Measurements from ENCODE around the gene PDE8B. TPM values are rescaled to one million over a fixed set of nuclear protein-coding genes. Genes with fewer than 3 reads are reported as not detected.

Gene PDE8B
- polyA plus RNA-seq, 1 donor (not counting 4 experiments of a cell fraction or from before 2014, with no cell fraction given): not detected

DNA sequence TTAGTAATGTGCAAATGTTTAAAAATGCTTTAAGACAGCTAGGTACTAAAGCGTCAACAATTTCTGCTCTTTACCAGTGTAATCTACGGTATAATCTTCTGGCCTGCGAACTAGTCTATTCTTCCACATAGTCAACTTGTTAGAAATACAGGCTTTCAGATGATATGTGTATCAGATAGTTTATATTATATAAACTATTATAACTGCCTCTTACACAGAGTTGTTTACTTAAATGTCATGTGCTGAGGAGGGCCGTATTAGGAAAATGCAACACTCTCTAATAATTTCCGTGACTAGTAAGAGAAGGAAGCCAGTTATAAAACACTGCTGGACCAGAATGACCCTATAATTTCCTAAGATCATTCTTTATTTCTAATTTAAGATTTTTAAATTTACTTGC is 218.0 kb downstream of the PDE8B start:
- H3K36me3 ChIP-seq (ENCODE audit: control insufficient read depth in 2 of 2, extremely low read depth in 1 of 2, insufficient read depth in 2 of 2, low read length in 2 of 2): peaks cover 7 to 8% of the 10 kb centered on the region in 2 experiments
- H3K4me1 ChIP-seq (ENCODE audit: control insufficient read depth, extremely low read depth, insufficient read depth, low read length): no peaks in the 10 kb centered on the region
- no peak overlapping the region for H3K4me2 ChIP-seq (ENCODE audit: control insufficient read depth, extremely low read depth, insufficient read depth, low read depth, low read length)
- no peak for DNase-seq (ENCODE audit: low read depth, low spot score)
- H3K79me2 ChIP-seq (ENCODE audit: control insufficient read depth, insufficient read depth, low read length): no peaks in the 10 kb centered on the region
- no peak overlapping the region for H2AFZ ChIP-seq (ENCODE audit: control insufficient read depth, low read length)
- H4K20me1 ChIP-seq (ENCODE audit: control insufficient read depth, extremely low read depth, insufficient read depth, low read length): no peaks in the 10 kb centered on the region
- no peak overlapping the region for H3K4me3 ChIP-seq (ENCODE audit: control insufficient read depth in 2 of 3, extremely low read depth in 1 of 3, insufficient read depth in 2 of 3, low read depth in 1 of 3, low read length in 3 of 3)
- TF ChIP-seq, protein P1, sequence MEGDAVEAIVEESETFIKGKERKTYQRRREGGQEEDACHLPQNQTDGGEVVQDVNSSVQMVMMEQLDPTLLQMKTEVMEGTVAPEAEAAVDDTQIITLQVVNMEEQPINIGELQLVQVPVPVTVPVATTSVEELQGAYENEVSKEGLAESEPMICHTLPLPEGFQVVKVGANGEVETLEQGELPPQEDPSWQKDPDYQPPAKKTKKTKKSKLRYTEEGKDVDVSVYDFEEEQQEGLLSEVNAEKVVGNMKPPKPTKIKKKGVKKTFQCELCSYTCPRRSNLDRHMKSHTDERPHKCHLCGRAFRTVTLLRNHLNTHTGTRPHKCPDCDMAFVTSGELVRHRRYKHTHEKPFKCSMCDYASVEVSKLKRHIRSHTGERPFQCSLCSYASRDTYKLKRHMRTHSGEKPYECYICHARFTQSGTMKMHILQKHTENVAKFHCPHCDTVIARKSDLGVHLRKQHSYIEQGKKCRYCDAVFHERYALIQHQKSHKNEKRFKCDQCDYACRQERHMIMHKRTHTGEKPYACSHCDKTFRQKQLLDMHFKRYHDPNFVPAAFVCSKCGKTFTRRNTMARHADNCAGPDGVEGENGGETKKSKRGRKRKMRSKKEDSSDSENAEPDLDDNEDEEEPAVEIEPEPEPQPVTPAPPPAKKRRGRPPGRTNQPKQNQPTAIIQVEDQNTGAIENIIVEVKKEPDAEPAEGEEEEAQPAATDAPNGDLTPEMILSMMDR (optimal IDR thresholded peaks at IDR 0.05 in 1 of 3, IDR thresholded peaks at IDR 0.05 in 1 of 3, conservative IDR thresholded peaks at IDR 0.05 in 1 of 3; ENCODE audit: extremely low read depth in 1 of 3, insufficient read depth in 2 of 3, low read length in 3 of 3): no peak
- TF ChIP-seq EZH2 (IDR thresholded peaks at IDR 0.05; ENCODE audit: low read length): no peak
- H3K9ac ChIP-seq (ENCODE audit: control insufficient read depth, extremely low read depth, insufficient read depth, low read length): no peak overlapping the region
- H3K9me3 ChIP-seq (ENCODE audit: control insufficient read depth, low read depth, low read length): no peaks in the 10 kb centered on the region
- FAIRE-seq: no peak
- H3K9me1 ChIP-seq (ENCODE audit: control insufficient read depth, extremely low read depth, insufficient read depth, low read length): no peaks in the 10 kb centered on the region
- no peaks in the 10 kb centered on the region for H3K27me3 ChIP-seq (ENCODE audit: control insufficient read depth, extremely low read depth, insufficient read depth, low read length)
- dilution Hi-C loops (cut with MboI; ENCODE audit: extremely low pct_ligation_motif_present, low sequenced_read_pairs): no loop called here
- no peak overlapping the region for H3K27ac ChIP-seq (ENCODE audit: control insufficient read depth, insufficient read depth, low read length)

- Histone ChIP-seq H3K9ac (ENCODE audit: control insufficient read depth, extremely low read depth, insufficient read depth, low read length) (no peak overlapping the region), H3K9me3 (ENCODE audit: control insufficient read depth, low read depth, low read length) (no peaks in the 10 kb centered on the region), H4K20me1 (ENCODE audit: control insufficient read depth, extremely low read depth, insufficient read depth, low read length) (no peaks in the 10 kb centered on the region), H3K36me3 (ENCODE audit: control insufficient read depth in 2 of 2, extremely low read depth in 1 of 2, insufficient read depth in 2 of 2, low read length in 2 of 2) (peaks cover 4 to 6% of the 10 kb centered on the region in 2 experiments), H2AFZ (ENCODE audit: control insufficient read depth, low read length) (no peak overlapping the region), H3K4me1 (ENCODE audit: control insufficient read depth, extremely low read depth, insufficient read depth, low read length) (no peaks in the 10 kb centered on the region), H3K9me1 (ENCODE audit: control insufficient read depth, extremely low read depth, insufficient read depth, low read length) (no peaks in the 10 kb centered on the region), H3K79me2 (ENCODE audit: control insufficient read depth, insufficient read depth, low read length) (no peaks in the 10 kb centered on the region), H3K4me3 (ENCODE audit: control insufficient read depth in 2 of 3, extremely low read depth in 1 of 3, insufficient read depth in 2 of 3, low read depth in 1 of 3, low read length in 3 of 3) (no peak overlapping the region), H3K27ac (ENCODE audit: control insufficient read depth, insufficient read depth, low read length) (no peak overlapping the region), H3K4me2 (ENCODE audit: control insufficient read depth, extremely low read depth, insufficient read depth, low read depth, low read length) (no peak overlapping the region), H3K27me3 (ENCODE audit: control insufficient read depth, extremely low read depth, insufficient read depth, low read length) (no peaks in the 10 kb centered on the region)
- dilution Hi-C loops (cut with MboI; ENCODE audit: extremely low pct_ligation_motif_present, low sequenced_read_pairs): no loop called here
- DNase-seq (ENCODE audit: low read depth, low spot score): no peak
- TF ChIP-seq, protein P1 (optimal IDR thresholded peaks at IDR 0.05 in 1 of 3, IDR thresholded peaks at IDR 0.05 in 1 of 3, conservative IDR thresholded peaks at IDR 0.05 in 1 of 3; ENCODE audit: extremely low read depth in 1 of 3, insufficient read depth in 2 of 3, low read length in 3 of 3): no peak
- TF ChIP-seq EZH2 (IDR thresholded peaks at IDR 0.05; ENCODE audit: low read length): no peak
- no peak for FAIRE-seq
These were observed 220.2 kb downstream of the PDE8B start for GRCh38 chr5:77430726-77431125.

Data from keratinocyte (primary cell).